ENCODE data around the gene ICE1.

ICE1 gene

DNA sequence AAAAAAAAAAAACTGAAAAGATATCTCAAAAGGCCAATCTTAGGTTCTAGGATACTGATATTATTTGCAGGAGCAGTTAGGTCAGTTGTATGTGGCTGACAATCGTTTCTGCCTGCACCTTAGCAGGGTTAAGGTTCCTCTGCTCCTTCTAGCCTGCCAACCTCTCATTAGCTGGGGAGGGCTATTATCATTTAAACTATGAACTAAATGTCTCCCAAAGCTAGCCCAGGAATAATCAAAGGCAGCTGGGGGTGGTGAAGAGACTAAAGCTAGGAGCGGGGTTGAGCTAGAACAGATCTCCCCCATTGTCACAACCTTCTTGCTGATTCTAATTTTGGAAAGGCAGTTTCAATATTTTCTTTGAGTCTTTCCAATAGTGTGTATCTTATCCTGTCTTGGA lies 99.9 kb downstream of the ICE1 start:
- Histone ChIP-seq H3K36me3 (replicated peaks in 1 of 2; ENCODE audit: control insufficient read depth in 2 of 2, insufficient read depth in 2 of 2, low read length in 2 of 2) (no peaks in the 10 kb centered on the region), H3K4ac (ENCODE audit: low read length) (no peak overlapping the region), H3K18ac (ENCODE audit: low read length) (no peak overlapping the region)

DNA sequence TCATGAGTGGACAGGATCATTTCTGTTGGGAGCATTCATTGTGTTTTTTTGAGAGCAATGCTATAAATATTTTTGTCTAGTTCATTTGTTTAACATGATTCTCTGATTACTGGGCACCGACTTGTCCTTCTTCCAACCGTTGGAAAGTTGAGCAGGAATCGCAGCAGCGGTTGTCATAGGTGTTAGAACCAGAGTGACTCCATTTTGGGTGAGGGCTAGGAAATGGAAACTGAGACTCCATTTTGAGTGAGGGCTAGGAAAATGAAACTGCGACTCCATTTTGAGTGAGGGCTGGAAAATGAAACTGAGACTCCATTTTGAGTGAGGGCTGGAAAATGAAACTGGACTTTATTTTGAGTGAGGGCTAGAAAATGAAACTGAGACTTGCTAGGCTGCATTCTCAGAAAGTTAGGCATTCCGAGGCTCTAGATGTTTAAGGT lies 100.6 kb downstream of the ICE1 start:
- H4K8ac ChIP-seq (ENCODE audit: low read depth, low read length) = no peak overlapping the region
- H3K9ac ChIP-seq (ENCODE audit: low read depth, low read length, poor library complexity) = no peak overlapping the region
- H2BK15ac ChIP-seq (ENCODE audit: low read length) = no peak overlapping the region
- no peak overlapping the region for H2BK5ac ChIP-seq (ENCODE audit: low read length)
- no peak overlapping the region for H3K14ac ChIP-seq (ENCODE audit: low read length)
- peak overlapping the region; percentile 74 for H2AFZ ChIP-seq (ENCODE audit: low read length)
- H3K27me3 ChIP-seq (ENCODE audit: control insufficient read depth in 3 of 3, insufficient read depth in 3 of 3, low read depth in 1 of 3, low read length in 3 of 3) = peaks cover 0 to 2% (median 0%) of the 10 kb centered on the region in 3 experiments
- no peaks in the 10 kb centered on the region for H3K4me1 ChIP-seq (ENCODE audit: control insufficient read depth in 2 of 2, insufficient read depth in 1 of 2, low read depth in 1 of 2, low read length in 2 of 2)
- no peak overlapping the region for H3K4me2 ChIP-seq (ENCODE audit: insufficient read depth, low read length, poor library complexity, severe bottlenecking)
- H2BK120ac ChIP-seq (ENCODE audit: low read depth, low read length) = no peak overlapping the region
- H3K36me3 ChIP-seq (replicated peaks in 1 of 2; ENCODE audit: control insufficient read depth in 2 of 2, insufficient read depth in 2 of 2, low read length in 2 of 2) = no peaks in the 10 kb centered on the region
- H3K4ac ChIP-seq (ENCODE audit: low read length) = no peak overlapping the region
- H3K27ac ChIP-seq (replicated peaks; ENCODE audit: low read length) = no peak overlapping the region
- H3K9me3 ChIP-seq (replicated peaks in 1 of 2; ENCODE audit: control insufficient read depth in 2 of 2, insufficient read depth in 1 of 2, low read depth in 1 of 2, low read length in 2 of 2) = peaks cover 0 to 2% of the 10 kb centered on the region in 2 donors
- H3K18ac ChIP-seq (ENCODE audit: low read length) = no peak overlapping the region
- H4K91ac ChIP-seq (ENCODE audit: low read depth, low read length, poor library complexity) = no peak overlapping the region
- H3K23ac ChIP-seq (ENCODE audit: low read depth, low read length, poor library complexity) = no peak overlapping the region
- no peak overlapping the region for H3K4me3 ChIP-seq (ENCODE audit: low read length in 2 of 2)
- WGBS, 2 donors (ENCODE audit: extremely low coverage in 2 of 2, insufficient read length in 2 of 2, insufficient replicate concordance in 1 of 2) = no CpG with 5 or more reads among the region's 6 CpGs
- H2BK12ac ChIP-seq (ENCODE audit: low read length) = no peak overlapping the region
- no peak for DNase-seq (ENCODE audit: low spot score)
- H2AK5ac ChIP-seq (ENCODE audit: low read depth, low read length) = no peak overlapping the region
- H3K79me1 ChIP-seq (ENCODE audit: low read depth, low read length) = no peaks in the 10 kb centered on the region

More for the DNA sequence above, 99.9 kb downstream of the ICE1 start:
- no peak overlapping the region for H4K8ac ChIP-seq (ENCODE audit: low read depth, low read length)
- no peak overlapping the region for H3K27ac ChIP-seq (replicated peaks; ENCODE audit: low read length)
- H3K4me3 ChIP-seq (ENCODE audit: low read length in 2 of 2) = no peak overlapping the region
- no peak overlapping the region for H3K9ac ChIP-seq (ENCODE audit: low read depth, low read length, poor library complexity)
- H2BK5ac ChIP-seq (ENCODE audit: low read length) = no peak overlapping the region
- H3K4me1 ChIP-seq (ENCODE audit: control insufficient read depth in 2 of 2, insufficient read depth in 1 of 2, low read depth in 1 of 2, low read length in 2 of 2) = no peaks in the 10 kb centered on the region
- H2BK120ac ChIP-seq (ENCODE audit: low read depth, low read length) = no peak overlapping the region
- H4K91ac ChIP-seq (ENCODE audit: low read depth, low read length, poor library complexity) = no peak overlapping the region
- no peaks in the 10 kb centered on the region for H3K79me1 ChIP-seq (ENCODE audit: low read depth, low read length)
- no peak overlapping the region for H2AFZ ChIP-seq (ENCODE audit: low read length)
- no peak overlapping the region for H3K4me2 ChIP-seq (ENCODE audit: insufficient read depth, low read length, poor library complexity, severe bottlenecking)
- no CpG with 5 or more reads among the region's 2 CpGs for whole genome bisulfite sequencing, 2 donors (ENCODE audit: extremely low coverage in 2 of 2, insufficient read length in 2 of 2, insufficient replicate concordance in 1 of 2)
- no peak overlapping the region for H2AK5ac ChIP-seq (ENCODE audit: low read depth, low read length)
- no peak overlapping the region for H2BK15ac ChIP-seq (ENCODE audit: low read length)
- H3K14ac ChIP-seq (ENCODE audit: low read length) = no peak overlapping the region
- H2BK12ac ChIP-seq (ENCODE audit: low read length) = no peak overlapping the region
- H3K23ac ChIP-seq (ENCODE audit: low read depth, low read length, poor library complexity) = no peak overlapping the region
- peaks cover 0 to 2% of the 10 kb centered on the region in 2 donors for H3K9me3 ChIP-seq (replicated peaks in 1 of 2; ENCODE audit: control insufficient read depth in 2 of 2, insufficient read depth in 1 of 2, low read depth in 1 of 2, low read length in 2 of 2)
- H3K27me3 ChIP-seq (ENCODE audit: control insufficient read depth in 3 of 3, insufficient read depth in 3 of 3, low read depth in 1 of 3, low read length in 3 of 3) = peaks cover 0 to 2% (median 0%) of the 10 kb centered on the region in 3 experiments
- no peak for DNase-seq (ENCODE audit: low spot score)

DNA sequence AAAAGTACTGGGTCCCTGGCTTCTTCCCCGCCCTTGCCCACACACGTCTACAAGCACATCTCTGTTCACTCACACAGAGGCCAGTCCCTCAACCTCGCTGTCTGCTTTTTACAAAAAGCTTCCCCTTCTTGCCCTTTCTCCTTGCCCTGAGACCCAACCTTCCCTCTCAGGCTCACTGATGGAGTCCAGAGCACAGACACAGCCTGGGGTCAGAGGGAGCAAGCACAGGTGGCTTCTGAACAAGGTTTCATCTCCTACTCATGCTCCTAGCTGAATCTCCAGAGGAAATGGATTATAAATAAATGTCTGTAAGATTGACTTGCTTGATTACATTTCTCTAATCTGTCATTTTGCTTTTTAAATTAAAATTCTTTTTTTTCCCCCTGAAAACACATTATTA lies 101.8 kb downstream of the ICE1 start:
- Histone ChIP-seq H4K91ac (ENCODE audit: low read depth, low read length, poor library complexity) (no peak overlapping the region), H2BK15ac (ENCODE audit: low read length) (no peak overlapping the region), H2BK5ac (ENCODE audit: low read length) (no peak overlapping the region), H3K27ac (replicated peaks; ENCODE audit: low read length) (no peak overlapping the region), H3K9ac (ENCODE audit: low read depth, low read length, poor library complexity) (no peak overlapping the region), H3K4me2 (ENCODE audit: insufficient read depth, low read length, poor library complexity, severe bottlenecking) (no peak overlapping the region), H2AFZ (ENCODE audit: low read length) (peak overlapping the region; percentile 74), H3K18ac (ENCODE audit: low read length) (no peak overlapping the region), H2AK5ac (ENCODE audit: low read depth, low read length) (no peak overlapping the region), H3K23ac (ENCODE audit: low read depth, low read length, poor library complexity) (no peak overlapping the region), H2BK120ac (ENCODE audit: low read depth, low read length) (no peak overlapping the region), H3K36me3 (replicated peaks in 1 of 2; ENCODE audit: control insufficient read depth in 2 of 2, insufficient read depth in 2 of 2, low read length in 2 of 2) (no peaks in the 10 kb centered on the region), H3K27me3 (ENCODE audit: control insufficient read depth in 3 of 3, insufficient read depth in 3 of 3, low read depth in 1 of 3, low read length in 3 of 3) (peaks cover 0 to 2% (median 0%) of the 10 kb centered on the region in 3 experiments), H3K79me1 (ENCODE audit: low read depth, low read length) (no peaks in the 10 kb centered on the region), H2BK12ac (ENCODE audit: low read length) (no peak overlapping the region), H3K4ac (ENCODE audit: low read length) (no peak overlapping the region), H3K4me3 (ENCODE audit: low read length in 2 of 2) (no peak overlapping the region), H3K14ac (ENCODE audit: low read length) (no peak overlapping the region), H3K4me1 (ENCODE audit: control insufficient read depth in 2 of 2, insufficient read depth in 1 of 2, low read depth in 1 of 2, low read length in 2 of 2) (no peaks in the 10 kb centered on the region), H3K9me3 (replicated peaks in 1 of 2; ENCODE audit: control insufficient read depth in 2 of 2, insufficient read depth in 1 of 2, low read depth in 1 of 2, low read length in 2 of 2) (peaks cover 0 to 2% of the 10 kb centered on the region in 2 donors), H4K8ac (ENCODE audit: low read depth, low read length) (no peak overlapping the region)
- WGBS, 2 donors (ENCODE audit: extremely low coverage in 2 of 2, insufficient read length in 2 of 2, insufficient replicate concordance in 1 of 2) = no CpG with 5 or more reads among the region's 3 CpGs
- DNase-seq (ENCODE audit: low spot score) = no peak

DNA sequence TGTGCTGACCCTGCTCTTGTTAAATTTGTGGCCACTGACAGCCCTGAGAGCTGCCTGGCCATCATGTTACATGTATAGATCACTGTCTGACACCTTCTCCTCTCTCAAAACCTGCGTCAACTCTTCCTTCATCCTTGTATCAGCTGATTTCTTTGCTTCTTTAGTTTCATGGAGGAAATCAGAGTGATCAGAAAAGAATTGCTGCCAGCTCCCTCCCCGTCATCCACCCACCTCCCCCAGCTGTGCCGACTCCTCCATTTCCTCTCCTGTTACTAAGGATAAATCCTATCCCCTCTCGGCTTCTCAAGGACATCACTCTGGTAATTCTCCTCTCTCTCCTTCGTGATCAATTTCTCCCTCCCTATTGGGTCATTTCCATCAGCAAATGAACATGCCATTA lies 108.9 kb downstream of the ICE1 start:
- no peak overlapping the region for H3K4ac ChIP-seq (ENCODE audit: low read length)
- H3K9ac ChIP-seq (ENCODE audit: low read depth, low read length, poor library complexity) = no peak overlapping the region
- H3K4me1 ChIP-seq (ENCODE audit: control insufficient read depth in 2 of 2, insufficient read depth in 1 of 2, low read depth in 1 of 2, low read length in 2 of 2) = peaks cover 0 to 4% of the 10 kb centered on the region in 2 donors
- H4K91ac ChIP-seq (ENCODE audit: low read depth, low read length, poor library complexity) = no peak overlapping the region
- no peak overlapping the region for H3K4me3 ChIP-seq (ENCODE audit: low read length in 2 of 2)
- WGBS, 2 donors (ENCODE audit: extremely low coverage in 2 of 2, insufficient read length in 2 of 2, insufficient replicate concordance in 1 of 2) = no CpG with 5 or more reads among the region's 5 CpGs
- H3K23ac ChIP-seq (ENCODE audit: low read depth, low read length, poor library complexity) = no peak overlapping the region
- H3K14ac ChIP-seq (ENCODE audit: low read length) = no peak overlapping the region
- H3K18ac ChIP-seq (ENCODE audit: low read length) = no peak overlapping the region
- H2BK5ac ChIP-seq (ENCODE audit: low read length) = no peak overlapping the region
- H3K4me2 ChIP-seq (ENCODE audit: insufficient read depth, low read length, poor library complexity, severe bottlenecking) = no peak overlapping the region
- no peak overlapping the region for H2BK120ac ChIP-seq (ENCODE audit: low read depth, low read length)
- H3K27me3 ChIP-seq (ENCODE audit: control insufficient read depth in 3 of 3, insufficient read depth in 3 of 3, low read depth in 1 of 3, low read length in 3 of 3) = peaks cover 0 to 4% (median 2%) of the 10 kb centered on the region in 3 experiments
- no peak overlapping the region for H2AK5ac ChIP-seq (ENCODE audit: low read depth, low read length)
- H2BK15ac ChIP-seq (ENCODE audit: low read length) = no peak overlapping the region
- no peaks in the 10 kb centered on the region for H3K79me1 ChIP-seq (ENCODE audit: low read depth, low read length)
- DNase-seq (ENCODE audit: low spot score) = no peak
- no peak overlapping the region for H3K27ac ChIP-seq (replicated peaks; ENCODE audit: low read length)
- no peaks in the 10 kb centered on the region for H3K36me3 ChIP-seq (replicated peaks in 1 of 2; ENCODE audit: control insufficient read depth in 2 of 2, insufficient read depth in 2 of 2, low read length in 2 of 2)
- no peaks in the 10 kb centered on the region for H3K9me3 ChIP-seq (replicated peaks in 1 of 2; ENCODE audit: control insufficient read depth in 2 of 2, insufficient read depth in 1 of 2, low read depth in 1 of 2, low read length in 2 of 2)
- H2AFZ ChIP-seq (ENCODE audit: low read length) = no peak overlapping the region
- no peak overlapping the region for H4K8ac ChIP-seq (ENCODE audit: low read depth, low read length)
- H2BK12ac ChIP-seq (ENCODE audit: low read length) = no peak overlapping the region

All from neuronal stem cell (in vitro differentiated cells).